H1 (cell line): ENCODE data around the gene MRPL40. TPM values are rescaled to one million over a fixed set of nuclear protein-coding genes. Genes with fewer than 3 reads are reported as not detected.

Source experiments
- CTCF ChIA-PET: fragments of 300-600 bp; sonication (Branson Sonifier 250); formaldehyde crosslinking; loops from one replicate; lab custom pipeline; 2021; ENCODE audit not compliant: partially characterized antibody; lab: Charles Lee
- POLR2A ChIA-PET: fragments of 300-600 bp; sonication (Branson Sonifier 250); formaldehyde crosslinking; loops from one replicate; lab custom pipeline; 2021; ENCODE audit warnings: inconsistent platforms; ENCODE audit not compliant: partially characterized antibody; lab: Charles Lee
- DNase-seq, 2 experiments: peaks; one replicate each; pipeline versions ENCODE4 v3.0.0 to v3.0.0-alpha.2; 2010 to 2022; ENCODE audit warnings: low spot score in 2 of 2, low read depth in 1 of 2, mixed read lengths in 1 of 2
- FAIRE-seq: peaks from 2 replicates; lab custom pipeline; 2011; peaks lifted over from hg19 to GRCh38; lab: Jason Lieb, UNC
- H2AFZ ChIP-seq: 2 replicates; pipeline ENCODE4 v1.8.1; 2012; ENCODE audit warnings: low read length, inconsistent platforms
- H2AK5ac ChIP-seq: 2 replicates; pipeline ENCODE4 v1.6.1; 2013; ENCODE audit warnings: low read depth, low read length
- H2BK120ac ChIP-seq: replicated peaks from 2 replicates; pipeline ENCODE3; 2013; ENCODE audit warnings: low read depth, low read length, inconsistent platforms
- H2BK12ac ChIP-seq: 2 replicates; pipeline ENCODE4 v1.6.1; 2013; ENCODE audit warnings: low read depth, low read length
- H2BK15ac ChIP-seq: 2 replicates; pipeline ENCODE4 v1.6.1; 2013; ENCODE audit warnings: low read length
- H2BK20ac ChIP-seq: 2 replicates; pipeline ENCODE4 v1.6.1; 2013; ENCODE audit warnings: low read length
- H2BK5ac ChIP-seq: 2 replicates; pipeline ENCODE4 v1.6.1; 2013; ENCODE audit warnings: low read depth, low read length
- H3K14ac ChIP-seq: 2 replicates; pipeline ENCODE4 v1.6.1; 2013; ENCODE audit warnings: inconsistent platforms; ENCODE audit not compliant: insufficient read length
- H3K18ac ChIP-seq: 2 replicates; pipeline ENCODE4 v1.6.1; 2013; ENCODE audit warnings: low read length; ENCODE audit errors: extremely low read depth
- H3K23ac ChIP-seq: 2 replicates; pipeline ENCODE4 v1.6.1; 2013; ENCODE audit warnings: inconsistent platforms; ENCODE audit not compliant: insufficient read length
- H3K23me2 ChIP-seq: 2 replicates; pipeline ENCODE4 v1.6.1; 2013; ENCODE audit warnings: low read depth, low read length
- H3K27ac ChIP-seq: 2 replicates; pipeline ENCODE4 v1.6.1; 2011; ENCODE audit warnings: low read depth, low read length, inconsistent platforms
- H3K27me3 ChIP-seq, 4 experiments: replicated peaks in 1 of 4; 1 replicate in 1 of 4; 2 replicates in 3 of 4; pipeline versions ENCODE4 v1.6.1 to v1.8.1; 2011 to 2013; ENCODE audit warnings: low read length in 3 of 4, mild to moderate bottlenecking in 3 of 4, inconsistent platforms in 2 of 4, mixed read lengths in 2 of 4, moderate library complexity in 1 of 4; ENCODE audit not compliant: control insufficient read depth in 3 of 4, insufficient read depth in 3 of 4; ENCODE audit errors: extremely low read depth in 1 of 4
- H3K36me3 ChIP-seq, 4 experiments: 2 replicates each; pipeline versions ENCODE4 v1.6.1 to v1.8.1; 2011 to 2013; ENCODE audit warnings: mild to moderate bottlenecking in 4 of 4, low read length in 3 of 4, moderate library complexity in 2 of 4, control low read depth in 1 of 4, inconsistent platforms in 1 of 4; ENCODE audit not compliant: insufficient read depth in 4 of 4, control insufficient read depth in 2 of 4
- H3K4ac ChIP-seq: replicated peaks from 2 replicates; pipeline ENCODE3; 2013; ENCODE audit warnings: low read length, low read depth, mixed read lengths, inconsistent platforms; ENCODE audit not compliant: insufficient read length
- H3K4me1 ChIP-seq, 4 experiments: replicated peaks in 1 of 4; 1 replicate in 1 of 4; 2 replicates in 3 of 4; pipeline versions ENCODE4 v1.6.1 to v1.8.1; 2011 to 2013; ENCODE audit warnings: low read length in 3 of 4, inconsistent platforms in 2 of 4, mixed read lengths in 1 of 4; ENCODE audit not compliant: insufficient read depth in 4 of 4, control insufficient read depth in 3 of 4
- H3K4me2 ChIP-seq, 2 experiments: 2 replicates each; pipeline versions ENCODE4 v1.6.1 to v1.8.1; 2011 to 2013; ENCODE audit warnings: low read depth in 2 of 2, low read length in 2 of 2, control low read depth in 1 of 2, inconsistent platforms in 1 of 2, mild to moderate bottlenecking in 1 of 2; ENCODE audit not compliant: insufficient read depth in 1 of 2
- H3K4me3 ChIP-seq, 4 experiments: fragments of 200-600, 300-600 bp in 1 of 4; sonication (generic), shearing (Covaris generic), sonication (Bioruptor Twin) in 1 of 4; 2 replicates each; pipeline versions ENCODE4 v1.5.1 to v1.8.1; 2011 to 2016; ENCODE audit warnings: low read length in 4 of 4, low read depth in 3 of 4, control low read depth in 2 of 4, inconsistent platforms in 2 of 4, mild to moderate bottlenecking in 2 of 4, mixed read lengths in 1 of 4, moderate library complexity in 1 of 4; ENCODE audit not compliant: insufficient read depth in 2 of 4; ENCODE audit errors: extremely low read depth in 1 of 4
- H3K56ac ChIP-seq: replicated peaks from 2 replicates; pipeline ENCODE3; 2013; ENCODE audit warnings: low read depth, mild to moderate bottlenecking, mixed read lengths, low read length, inconsistent platforms; ENCODE audit not compliant: insufficient read length
- H3K79me1 ChIP-seq: 2 replicates; pipeline ENCODE4 v1.6.1; 2013; ENCODE audit warnings: low read depth, low read length, control low read depth
- H3K79me2 ChIP-seq, 2 experiments: 2 replicates each; pipeline versions ENCODE4 v1.6.1 to v1.8.1; 2012 to 2013; ENCODE audit warnings: low read length in 2 of 2, mild to moderate bottlenecking in 2 of 2, inconsistent platforms in 1 of 2; ENCODE audit not compliant: insufficient read depth in 2 of 2, control insufficient read depth in 1 of 2
- H3K9ac ChIP-seq, 4 experiments: replicated peaks in 1 of 4; 1 replicate in 1 of 4; 2 replicates in 3 of 4; pipeline versions ENCODE4 v1.6.1 to v1.8.1; 2011 to 2013; ENCODE audit warnings: low read depth in 3 of 4, low read length in 3 of 4, control low read depth in 2 of 4, mild to moderate bottlenecking in 2 of 4, moderate library complexity in 2 of 4, inconsistent platforms in 1 of 4; ENCODE audit errors: extremely low read depth in 1 of 4
- H3K9me3 ChIP-seq, 2 experiments: 2 replicates each; pipeline versions ENCODE4 v1.6.1 to v1.8.1; 2012 to 2013; ENCODE audit warnings: mild to moderate bottlenecking in 2 of 2, moderate library complexity in 2 of 2, control low read depth in 1 of 2, inconsistent platforms in 1 of 2, low read depth in 1 of 2, low read length in 1 of 2, mixed read lengths in 1 of 2; ENCODE audit not compliant: insufficient read depth in 2 of 2
- H4K20me1 ChIP-seq, 2 experiments: replicated peaks in 1 of 2; 2 replicates each; pipeline versions ENCODE3 to v1.8.1; 2011 to 2013; ENCODE audit warnings: inconsistent platforms in 2 of 2, low read length in 2 of 2, mild to moderate bottlenecking in 1 of 2; ENCODE audit not compliant: insufficient read depth in 2 of 2, control insufficient read depth in 1 of 2
- H4K5ac ChIP-seq: 2 replicates; pipeline ENCODE4 v1.6.1; 2013; ENCODE audit warnings: low read length, low read depth, mixed read lengths, inconsistent platforms; ENCODE audit not compliant: insufficient read length
- H4K8ac ChIP-seq: 2 replicates; pipeline ENCODE4 v1.8.0; 2013; ENCODE audit warnings: mild to moderate bottlenecking, moderate library complexity, low read length, inconsistent platforms; ENCODE audit not compliant: insufficient read depth; ENCODE audit errors: extremely low read depth
- H4K91ac ChIP-seq: replicated peaks from 2 replicates; pipeline ENCODE3; 2013; ENCODE audit warnings: low read length, mixed read lengths, inconsistent platforms; ENCODE audit not compliant: insufficient read length
- CBX5 ChIP-seq: fragments of 300-800, 300-1000 bp; sonication (generic); IDR thresholded peaks from 2 replicates; pipeline ENCODE4 v1.7.1; 2016; ENCODE audit warnings: antibody characterized with exemption, low read length, low read depth
- GTF2F1 ChIP-seq: IDR thresholded peaks from 2 replicates; pipeline ENCODE4 v1.6.1; 2012; ENCODE audit warnings: low read depth, low read length, improper control_type of control experiment, borderline replicate concordance
- POLR2AphosphoS5 ChIP-seq: IDR thresholded peaks from 2 replicates; pipeline ENCODE4 v1.6.1; 2011; ENCODE audit warnings: low read depth, low read length
- RBBP5 ChIP-seq: IDR thresholded peaks from 2 replicates; pipeline ENCODE4 v1.7.1; 2012; ENCODE audit warnings: low read depth, mild to moderate bottlenecking, inconsistent platforms, low read length, moderate library complexity, borderline replicate concordance
- SIX5 ChIP-seq: IDR thresholded peaks from 2 replicates; pipeline ENCODE4 v1.6.1; 2011; ENCODE audit warnings: mild to moderate bottlenecking, low read depth, low read length
- TAF1 ChIP-seq: IDR thresholded peaks from 2 replicates; pipeline ENCODE4 v1.6.1; 2011; ENCODE audit warnings: mild to moderate bottlenecking, low read depth, low read length
- WGBS, 2 experiments: shearing (Covaris generic) in 1 of 2; methylation state at CpG; one replicate each; pipeline versions ENCODE4 v1.1.6 to v1.1.7; 2013 to 2015; ENCODE audit warnings: low lambda C conversion rate in 2 of 2, mixed read lengths in 2 of 2, inconsistent platforms in 1 of 2, low coverage in 1 of 2, missing lambda C conversion rate in 1 of 2; ENCODE audit not compliant: insufficient replicate concordance in 2 of 2, insufficient coverage in 1 of 2, insufficient read length in 1 of 2; ENCODE audit errors: extremely low coverage in 1 of 2, missing lambda C conversion rate in 1 of 2; 5-methylcytosine and 5-hydroxymethylcytosine counted together
- polyA plus RNA-seq, 7 experiments: library from polyadenylated mRNA; depleted of rRNA in 3 of 7; stranded (reverse) in 5 of 7; unstranded in 2 of 7; fragments of >200 nt in 5 of 7; fragments of 200-250 nt in 2 of 7; gene quantifications; 1 replicate in 5 of 7; 2 replicates in 1 of 7; 4 replicates in 1 of 7; pipeline versions ENCODE4 v1.2.1 to v1.2.3, GENCODE V29; 2011 to 2013; ENCODE audit warnings: missing spikeins in 2 of 7, mixed read lengths in 2 of 7
- total RNA-seq: library from RNA; stranded (reverse); fragmentation: NEBNext Ultra II Directional; extraction: Animal tissue kit (Norgen Biotek cat#: 25700); gene quantifications from 2 replicates; pipeline ENCODE4 v1.2.1, GENCODE V29; 2021

MRPL40 gene
- total and polyA plus RNA-seq, 2 of the 8 experiments (the other 6 are each of a cell fraction or from before 2014, with no cell fraction given) = 12.4 to 14.5 TPM

- ChIA-PET POLR2A (interaction anchor here (0.6 to 3.2 kb wide), 4 partner anchors 11 to 1853 kb away, joined by 3 to 12 read pairs (median 5); partner anchors contain the start of genes CDC45, HIRA and UFD1), CTCF (interaction anchor here (0.6 kb wide), 1 partner anchor 13 kb away, joined by 3 read pairs; no protein-coding TSS in a partner anchor)
- no peak overlapping the region for H3K23ac ChIP-seq
- DNase-seq = no peak
- H3K56ac ChIP-seq = no peak overlapping the region
- no peak overlapping the region for H2BK15ac ChIP-seq
- H3K4me2 ChIP-seq = no peak overlapping the region
- H3K23me2 ChIP-seq = peaks cover 2% of the 10 kb centered on the region; the same call in 1 of the 2 replicates
- peaks cover 3 to 37% of the 10 kb centered on the region in 2 experiments; a peak in 3 of 4 replicates for H3K79me2 ChIP-seq
- H2BK120ac ChIP-seq = no peak overlapping the region
- no peak for FAIRE-seq
- H3K14ac ChIP-seq = no peak overlapping the region
- no peak overlapping the region for H2BK20ac ChIP-seq
- no peak overlapping the region for H3K9ac ChIP-seq
- H3K27ac ChIP-seq = no peak overlapping the region
- no peak overlapping the region for H3K4me3 ChIP-seq
- no peak overlapping the region for H3K4ac ChIP-seq
- no peak overlapping the region for H3K18ac ChIP-seq
- no peak overlapping the region for H2AFZ ChIP-seq
- no peak for TF ChIP-seq RBBP5
- TF ChIP-seq SIX5 = no peak
- TF ChIP-seq GTF2F1 = no peak
- peak; percentile 22; the same call in 1 of the 2 replicates for TF ChIP-seq POLR2AphosphoS5
- TF ChIP-seq CBX5 = no peak
- no peak for TF ChIP-seq TAF1
- H2AK5ac ChIP-seq = no peak overlapping the region
- H2BK5ac ChIP-seq = no peak overlapping the region
- H4K8ac ChIP-seq = no peak overlapping the region
- H3K36me3 ChIP-seq = peaks cover 3 to 7% (median 5%) of the 10 kb centered on the region in 4 experiments; a peak in 5 of 8 replicates
- 89% methylated on average over 2 of the region's 2 CpGs; no CpG with 5 or more reads in 1 of the 2 experiments for WGBS, 2 experiments
- H2BK12ac ChIP-seq = no peak overlapping the region
- H3K79me1 ChIP-seq = peaks cover 10% of the 10 kb centered on the region
- H3K4me1 ChIP-seq = peaks cover 0 to 5% (median 1%) of the 10 kb centered on the region in 4 experiments; a peak in 2 of 7 replicates
- no peaks in the 10 kb centered on the region for H3K9me3 ChIP-seq
- no peak overlapping the region for H4K91ac ChIP-seq
- H4K5ac ChIP-seq = no peak overlapping the region
- no peaks in the 10 kb centered on the region; a peak in 2 of 7 replicates for H3K27me3 ChIP-seq
- H4K20me1 ChIP-seq = peaks cover 21 to 33% of the 10 kb centered on the region in 2 experiments
These were observed 9.8 kb downstream of the MRPL40 start for GRCh38 chr22:19442166-19442565.
